ENCODE data around the gene AREG.

AREG gene

GRCh38 chr4:74433541-74434172 lies 11.3 kb upstream of the AREG start:
- no peak for DNase-seq

- no peak for DNase-seq
Observed at GRCh38 chr4:74435296-74435695, 9.6 kb upstream of the AREG start.

GRCh38 chr4:74437866-74438265 lies 7.1 kb upstream of the AREG start:
- DNase-seq, result no peak

- DNase-seq, result no peak
Observed at GRCh38 chr4:74438661-74439060, 6.3 kb upstream of the AREG start.

GRCh38 chr4:74439952-74440351 lies 5.0 kb upstream of the AREG start:
- no peak for DNase-seq

- DNase-seq, result no peak
Observed at GRCh38 chr4:74440356-74440755, 4.6 kb upstream of the AREG start.

GRCh38 chr4:74441744-74442143 lies 3.2 kb upstream of the AREG start:
- DNase-seq, result no peak

GRCh38 chr4:74446193-74446868 lies 1.4 kb downstream of the AREG start:
- DNase-seq, result no peak

GRCh38 chr4:74446896-74447295 lies 2.0 kb downstream of the AREG start:
- DNase-seq, result no peak

- DNase-seq, result no peak
Observed at GRCh38 chr4:74447636-74448233, 2.8 kb downstream of the AREG start.

GRCh38 chr4:74449571-74450297 lies 4.8 kb downstream of the AREG start:
- DNase-seq, result no peak

GRCh38 chr4:74450298-74450683 lies 5.4 kb downstream of the AREG start:
- DNase-seq, result no peak

- DNase-seq, result no peak
Observed at GRCh38 chr4:74451214-74451661, 6.3 kb downstream of the AREG start.

- no peak for DNase-seq
Observed at GRCh38 chr4:74453037-74453635, 8.2 kb downstream of the AREG start.

- DNase-seq, result no peak
Observed at GRCh38 chr4:74453829-74454742, 9.2 kb downstream of the AREG start.

- no peak for DNase-seq
Observed at GRCh38 chr4:74455361-74456055, 10.6 kb downstream of the AREG start.

- no peak for DNase-seq
Observed at GRCh38 chr4:74456056-74456744, 11.3 kb downstream of the AREG start.

GRCh38 chr4:74456849-74457395 lies 12.0 kb downstream of the AREG start:
- DNase-seq, result no peak

GRCh38 chr4:74460833-74461232 lies 15.9 kb downstream of the AREG start:
- no peak for DNase-seq

- no peak for DNase-seq
Observed at GRCh38 chr4:74463123-74463522, 18.2 kb downstream of the AREG start.

GRCh38 chr4:74464291-74464690 lies 19.4 kb downstream of the AREG start:
- DNase-seq, result no peak
